MCF 10A (cell line): Measurements from ENCODE around the gene DVL1. TPM values are rescaled to one million over a fixed set of nuclear protein-coding genes. Genes with fewer than 3 reads are reported as not detected.

Source experiments
- BruUV-seq: library from RNA; stranded (reverse); fragments of 400-500 nt; replicated peaks from 2 replicates; lab custom pipeline; 2021; lab: Mats Ljungman, UMichigan
- CTCF ChIA-PET: fragments of 300-600 bp; sonication (Branson Sonifier 250); formaldehyde crosslinking; extraction: SDS; loops from one replicate; lab custom pipeline; 2021; ENCODE audit warnings: antibody characterized with exemption, inconsistent platforms; lab: Yijun Ruan, JAX
- POLR2A ChIA-PET: fragments of 300-600, 350-650 bp; sonication (Branson Sonifier 250); formaldehyde crosslinking; extraction: SDS; loops from one replicate; lab custom pipeline; 2020; ENCODE audit warnings: antibody characterized with exemption, inconsistent platforms; lab: Yijun Ruan, JAX
- DNase-seq: peaks from one replicate; pipeline ENCODE4 v3.0.0-alpha.2; 2018; ENCODE audit not compliant: unreplicated experiment
- H3K27ac Mint-ChIP-seq: one replicate; pipeline ENCODE4 v1.8.0; 2022; ENCODE audit warnings: mild to moderate bottlenecking, low read depth, mixed read lengths; ENCODE audit not compliant: unreplicated experiment
- H3K27me3 Mint-ChIP-seq: one replicate; pipeline ENCODE4 v1.8.0; 2022; ENCODE audit warnings: mixed read lengths; ENCODE audit not compliant: insufficient read depth, unreplicated experiment
- H3K36me3 Mint-ChIP-seq: one replicate; pipeline ENCODE4 v1.8.0; 2022; ENCODE audit warnings: mild to moderate bottlenecking, moderate library complexity, mixed read lengths; ENCODE audit not compliant: insufficient read depth, unreplicated experiment
- H3K4me1 Mint-ChIP-seq: one replicate; pipeline ENCODE4 v1.8.0; 2022; ENCODE audit warnings: mixed read lengths; ENCODE audit not compliant: insufficient read depth, unreplicated experiment
- H3K4me3 Mint-ChIP-seq: one replicate; pipeline ENCODE4 v1.8.0; 2022; ENCODE audit warnings: mild to moderate bottlenecking, moderate library complexity, mixed read lengths; ENCODE audit not compliant: unreplicated experiment
- H3K9me3 Mint-ChIP-seq: one replicate; pipeline ENCODE4 v1.8.0; 2022; ENCODE audit warnings: mixed read lengths; ENCODE audit not compliant: unreplicated experiment
- CTCF ChIP-seq: fragments of 200-600 bp; IDR thresholded peaks from one replicate; pipeline ENCODE4 v1.8.0; 2022; ENCODE audit warnings: antibody characterized with exemption, mild to moderate bottlenecking; ENCODE audit not compliant: unreplicated experiment
- intact Hi-C: fragments of 100-400 bp; cut with micrococcal nuclease; formaldehyde crosslinking; loops from 2 replicates; pipeline ENCODE4 v1.14.1; 2022
- total RNA-seq: library from RNA; stranded (reverse); gene quantifications from 2 replicates; pipeline ENCODE4 v1.2.3, GENCODE V29; 2022

The DVL1 gene
- total RNA-seq, 1 experiment from 2014 or later, result 113 TPM

GRCh38 chr1:1310109-1310385, 39.2 kb downstream of the DVL1 start:
- BruUV-seq, result no TSS peak
- POLR2A ChIA-PET, result interaction anchor here (0.9 to 1.4 kb wide), 7 partner anchors 8 to 65 kb away, joined by 3 to 12 read pairs (median 5); partner anchors contain the start of genes AURKAIP1 and UBE2J2

DNA sequence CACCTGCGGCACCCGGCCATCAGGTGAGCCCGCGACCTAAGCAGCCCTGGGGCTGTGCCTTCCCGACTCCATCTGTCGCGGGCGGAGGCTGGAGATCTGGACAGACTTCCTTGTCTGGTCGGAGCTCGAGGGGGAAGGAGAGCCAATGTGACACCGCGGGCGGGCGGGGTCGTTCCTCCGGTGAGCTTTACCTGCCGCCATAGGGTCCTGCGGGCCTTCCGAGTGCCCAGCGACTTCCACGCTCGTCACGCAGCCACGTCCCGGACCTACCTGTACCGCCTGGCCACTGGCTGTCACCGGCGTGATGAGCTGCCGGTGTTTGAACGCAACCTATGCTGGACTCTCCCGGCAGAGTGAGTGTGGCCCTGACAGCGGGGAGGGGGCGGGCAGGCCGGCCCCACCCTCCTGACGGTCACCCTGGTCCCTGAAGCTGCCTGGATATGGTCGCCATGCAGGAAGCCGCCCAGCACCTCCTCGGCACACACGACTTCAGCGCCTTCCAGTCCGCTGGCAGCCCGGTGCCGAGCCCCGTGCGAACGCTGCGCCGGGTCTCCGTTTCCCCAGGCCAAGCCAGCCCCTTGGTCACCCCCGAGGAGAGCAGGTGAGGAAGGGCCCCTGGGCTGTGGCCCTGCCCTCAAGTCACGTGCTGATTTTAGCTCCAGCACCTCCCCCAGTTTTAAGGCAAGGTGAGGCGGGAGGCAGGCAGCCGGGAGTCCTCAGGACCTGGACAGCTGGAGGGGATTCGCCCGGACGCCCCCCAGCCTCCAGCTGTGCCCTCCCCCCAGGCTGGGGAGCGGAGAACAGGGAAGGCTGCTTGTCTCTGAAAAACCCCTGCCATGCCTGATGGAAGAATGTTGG, 39.7 kb downstream of the DVL1 start:
- H3K27me3 Mint-ChIP-seq, result no peaks in the 10 kb centered on the region
- H3K4me3 Mint-ChIP-seq, result peak overlapping the region; percentile 81
- intact Hi-C loops, result no loop called here
- TF ChIP-seq CTCF, result no peak
- H3K27ac Mint-ChIP-seq, result no peak overlapping the region
- CTCF ChIA-PET, result interaction anchor here (0.7 to 1.2 kb wide), 5 partner anchors 18 to 195 kb away, joined by 3 to 4 read pairs (median 4); no protein-coding TSS in a partner anchor
- no peaks in the 10 kb centered on the region for H3K9me3 Mint-ChIP-seq
- H3K4me1 Mint-ChIP-seq, result peaks cover 15% of the 10 kb centered on the region
- no TSS peak for BruUV-seq
- DNase-seq, result no peak
- POLR2A ChIA-PET, result interaction anchor here (0.6 to 1.4 kb wide), 11 partner anchors 9 to 303 kb away, joined by 3 to 12 read pairs (median 3); partner anchors contain the start of genes AURKAIP1 and UBE2J2
- peaks cover 48% of the 10 kb centered on the region for H3K36me3 Mint-ChIP-seq

More at GRCh38 chr1:1310109-1310385, 39.2 kb downstream of the DVL1 start:
- DNase-seq, result no peak
- H3K4me3 Mint-ChIP-seq, result peak overlapping the region; percentile 81
- intact Hi-C loops, result no loop called here
- no peaks in the 10 kb centered on the region for H3K9me3 Mint-ChIP-seq
- CTCF ChIA-PET, result interaction anchor here (0.8 to 1.2 kb wide), 3 partner anchors 18 to 195 kb away, joined by 3 to 4 read pairs (median 4); no protein-coding TSS in a partner anchor
- peaks cover 12% of the 10 kb centered on the region for H3K4me1 Mint-ChIP-seq
- H3K27ac Mint-ChIP-seq, result no peak overlapping the region
- H3K27me3 Mint-ChIP-seq, result no peaks in the 10 kb centered on the region
- no peak for TF ChIP-seq CTCF
- H3K36me3 Mint-ChIP-seq, result peaks cover 49% of the 10 kb centered on the region

GRCh38 chr1:1308756-1309250, 40.4 kb downstream of the DVL1 start:
- Mint-ChIP-seq H3K27me3 (no peaks in the 10 kb centered on the region), H3K36me3 (peaks cover 45% of the 10 kb centered on the region), H3K4me1 (peaks cover 20% of the 10 kb centered on the region), H3K27ac (peak overlapping the region; percentile 51), H3K9me3 (no peaks in the 10 kb centered on the region), H3K4me3 (peak overlapping the region; percentile 81)
- intact Hi-C loops, result loop anchor here (1.0 kb wide), 1 partner anchor 39 kb away; no protein-coding TSS in a partner anchor
- no TSS peak for BruUV-seq
- DNase-seq, result no peak
- ChIA-PET CTCF (no interaction called here), POLR2A (interaction anchor here (0.7 to 1.4 kb wide), 7 partner anchors 9 to 197 kb away, joined by 3 to 12 read pairs (median 3); partner anchors contain the start of genes AURKAIP1 and UBE2J2)
- TF ChIP-seq CTCF, result no peak
